Measurements from ENCODE around the gene GSG1L. TPM values are rescaled to one million over a fixed set of nuclear protein-coding genes. Genes with fewer than 3 reads are reported as not detected.

The GSG1L gene
- total RNA-seq, 4 donors from 2014 or later: not detected

- no peak for TF ChIP-seq POLR2A (IDR thresholded peaks at IDR 0.05)
- TF ChIP-seq CTCF (IDR thresholded peaks at IDR 0.05): no peak
- Histone ChIP-seq H3K36me3 (no peaks in the 10 kb centered on the region), H3K27ac (no peak overlapping the region), H3K27me3 (no peaks in the 10 kb centered on the region), H3K4me1 (no peaks in the 10 kb centered on the region), H3K9me3 (no peaks in the 10 kb centered on the region), H3K4me3 (no peak overlapping the region)
- DNase-seq: peak in 2 of 3 donors; percentile 3 to 21
These were observed 216.4 kb downstream of the GSG1L start for GRCh38 chr16:27847030-27847550.

- DNase-seq: peak in 2 of 3 donors; percentile 18 to 30
- H3K4me1 ChIP-seq: no peaks in the 10 kb centered on the region
These were observed 218.7 kb downstream of the GSG1L start for GRCh38 chr16:27844826-27845225.

GRCh38 chr16:27843800-27844199 lies 219.7 kb downstream of the GSG1L start:
- no peaks in the 10 kb centered on the region for H3K9me3 ChIP-seq
- no peak overlapping the region for H3K4me3 ChIP-seq
- DNase-seq: no peak
- TF ChIP-seq POLR2A (IDR thresholded peaks at IDR 0.05) (no peak), CTCF (IDR thresholded peaks at IDR 0.05) (no peak)
- no peaks in the 10 kb centered on the region for H3K27me3 ChIP-seq
- H3K27ac ChIP-seq: no peak overlapping the region
- no peaks in the 10 kb centered on the region for H3K4me1 ChIP-seq
- H3K36me3 ChIP-seq: no peaks in the 10 kb centered on the region

More at GRCh38 chr16:27844826-27845225, 218.7 kb downstream of the GSG1L start:
- Histone ChIP-seq H3K27ac (no peak overlapping the region), H3K36me3 (no peaks in the 10 kb centered on the region), H3K27me3 (no peaks in the 10 kb centered on the region), H3K4me3 (no peak overlapping the region), H3K9me3 (no peaks in the 10 kb centered on the region)
- TF ChIP-seq CTCF (IDR thresholded peaks at IDR 0.05): no peak
- TF ChIP-seq POLR2A (IDR thresholded peaks at IDR 0.05): no peak

- Histone ChIP-seq H3K9me3 (peaks cover 0 to 6% (median 0%) of the 10 kb centered on the region in 4 donors), H3K27me3 (no peaks in the 10 kb centered on the region), H3K27ac (no peak overlapping the region), H3K4me1 (no peaks in the 10 kb centered on the region), H3K36me3 (no peaks in the 10 kb centered on the region), H3K4me3 (no peak overlapping the region)
- DNase-seq: peak in 1 of 3 donors; percentile 1
- TF ChIP-seq POLR2A (IDR thresholded peaks at IDR 0.05) (no peak), CTCF (IDR thresholded peaks at IDR 0.05) (no peak)
These were observed 221.6 kb downstream of the GSG1L start for GRCh38 chr16:27841911-27842310.

GRCh38 chr16:27841061-27841801 lies 222.3 kb downstream of the GSG1L start:
- peaks cover 0 to 6% (median 0%) of the 10 kb centered on the region in 4 donors for H3K9me3 ChIP-seq
- TF ChIP-seq CTCF (IDR thresholded peaks at IDR 0.05) (no peak), POLR2A (IDR thresholded peaks at IDR 0.05) (no peak)
- H3K36me3 ChIP-seq: no peaks in the 10 kb centered on the region
- H3K27ac ChIP-seq: no peak overlapping the region
- no peaks in the 10 kb centered on the region for H3K4me1 ChIP-seq
- DNase-seq: peak in 2 of 3 donors; percentile 22 to 26
- H3K4me3 ChIP-seq: no peak overlapping the region
- H3K27me3 ChIP-seq: no peaks in the 10 kb centered on the region
